Prostate gland (tissue), 2 donors: ENCODE results near the gene CNOT8. TPM values are rescaled to one million over a fixed set of nuclear protein-coding genes. Genes with fewer than 3 reads are reported as not detected.

ENCODE experiments used
- DNase-seq: peaks from one replicate; pipeline ENCODE4 v3.0.0-alpha.2; 2019; ENCODE audit warnings: low spot score
- H3K27ac ChIP-seq, 2 donors: fragments of 200-600 bp; sonication (generic); 2 replicates each; pipeline ENCODE4 v1.5.1; 2017 to 2019
- H3K27me3 ChIP-seq: fragments of 200-600 bp; sonication (generic); replicated peaks from 2 replicates; pipeline ENCODE4 v1.5.1; 2019; ENCODE audit not compliant: insufficient read depth
- H3K36me3 ChIP-seq, 2 donors: fragments of 200-600 bp; sonication (generic); 1 replicate in 1 of 2; 2 replicates in 1 of 2; pipeline versions ENCODE4 v1.5.1 to v1.8.1; 2017 to 2019
- H3K4me1 ChIP-seq: fragments of 200-600 bp; sonication (generic); replicated peaks from 2 replicates; pipeline ENCODE4 v1.5.1; 2019
- H3K4me3 ChIP-seq, 2 donors: fragments of 200-600 bp; sonication (generic); 2 replicates each; pipeline ENCODE4 v1.5.1; 2017 to 2019
- H3K9me3 ChIP-seq: fragments of 200-600 bp; sonication (generic); 2 replicates; pipeline ENCODE4 v1.5.1; 2017
- CTCF ChIP-seq, 4 experiments: fragments of 200-600 bp in 2 of 4; fragments of 450-650 bp in 2 of 4; sonication (generic) in 2 of 4; IDR thresholded peaks; 1 replicate in 3 of 4; 2 replicates in 1 of 4; pipeline ENCODE4 v1.5.1; 2016 to 2019; ENCODE audit warnings: antibody characterized with exemption in 4 of 4, mild to moderate bottlenecking in 2 of 4, moderate library complexity in 2 of 4
- POLR2A ChIP-seq: fragments of 450-650 bp; IDR thresholded peaks from one replicate; pipeline ENCODE4 v1.6.1; 2016; ENCODE audit warnings: antibody characterized with exemption, mild to moderate bottlenecking
- POLR2AphosphoS5 ChIP-seq: sonication (generic); formaldehyde crosslinking; IDR thresholded peaks from one replicate; pipeline ENCODE4 v1.6.1; 2017; ENCODE audit warnings: antibody characterized with exemption
- WGBS: methylation state at CpG from one replicate; pipeline ENCODE4 v1.1.5; 2018; 5-methylcytosine and 5-hydroxymethylcytosine counted together
- intact Hi-C: fragments of 100-400 bp; cut with DNase I; formaldehyde crosslinking; loops from one replicate; pipeline ENCODE4 v1.14.2; 2022
- total RNA-seq, 2 donors: library from RNA; depleted of rRNA; stranded (reverse); fragments of >200 nt; gene quantifications; one replicate each; pipeline ENCODE4 v1.1.0, GENCODE V29; 2016

CNOT8 gene
- total RNA-seq, 2 donors from 2014 or later = 46.3 to 95.2 TPM

DNA sequence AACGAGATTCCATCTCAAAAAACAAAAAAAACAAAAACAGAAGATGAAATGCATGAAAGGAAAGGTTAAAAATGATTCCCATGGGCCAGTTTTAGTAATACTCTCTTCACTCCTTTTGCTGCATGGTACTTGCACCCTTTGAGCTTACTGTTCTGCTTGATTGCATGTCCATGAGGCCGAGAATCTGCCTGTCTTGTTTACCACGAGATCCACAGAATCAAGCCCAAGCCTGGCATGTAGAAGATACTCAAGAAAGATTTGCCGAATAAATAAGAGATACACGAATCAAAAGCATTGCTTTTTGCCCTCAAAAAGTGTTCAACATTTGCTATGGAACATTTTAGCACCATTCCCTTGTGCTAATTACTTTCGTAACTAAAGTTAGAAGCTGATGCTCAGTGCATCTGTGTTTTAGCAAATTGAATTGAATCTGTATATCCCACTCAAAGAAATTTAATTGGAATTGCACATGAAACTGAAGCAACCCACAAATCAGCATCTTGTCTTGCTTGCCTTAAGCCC lies 9.1 kb upstream of the CNOT8 start:
- H3K27ac ChIP-seq = peak overlapping the region; percentile 73 to 79

GRCh38 chr5:154849791-154850201 lies 8.6 kb upstream of the CNOT8 start:
- H3K4me1 ChIP-seq = no peaks in the 10 kb centered on the region
- 13% methylated on average over 2 of the region's 2 CpGs for WGBS
- no peak for DNase-seq
- TF ChIP-seq POLR2AphosphoS5 = no peak
- TF ChIP-seq CTCF (IDR thresholded peaks at IDR 0.05) = no peak
- TF ChIP-seq POLR2A = no peak
- peak overlapping the region; percentile 36 to 38 for H3K4me3 ChIP-seq
- H3K36me3 ChIP-seq = no peaks in the 10 kb centered on the region
- no peaks in the 10 kb centered on the region for H3K27me3 ChIP-seq
- intact Hi-C loops = loop anchor here (10.0 kb wide), 1 partner anchor 165 kb away; no protein-coding TSS in a partner anchor
- H3K9me3 ChIP-seq = no peaks in the 10 kb centered on the region
- H3K27ac ChIP-seq = peak overlapping the region; percentile 73 to 79

More for the DNA sequence above, 9.1 kb upstream of the CNOT8 start:
- no peaks in the 10 kb centered on the region for H3K9me3 ChIP-seq
- WGBS = 50% methylated on average over 6 of the region's 6 CpGs
- H3K27me3 ChIP-seq = no peaks in the 10 kb centered on the region
- no peaks in the 10 kb centered on the region for H3K36me3 ChIP-seq
- TF ChIP-seq CTCF (IDR thresholded peaks at IDR 0.05) (no peak), POLR2AphosphoS5 (no peak), POLR2A (no peak)
- intact Hi-C loops = no loop called here
- H3K4me1 ChIP-seq = no peaks in the 10 kb centered on the region
- H3K4me3 ChIP-seq = peak overlapping the region; percentile 36 to 38
- DNase-seq = no peak

DNA sequence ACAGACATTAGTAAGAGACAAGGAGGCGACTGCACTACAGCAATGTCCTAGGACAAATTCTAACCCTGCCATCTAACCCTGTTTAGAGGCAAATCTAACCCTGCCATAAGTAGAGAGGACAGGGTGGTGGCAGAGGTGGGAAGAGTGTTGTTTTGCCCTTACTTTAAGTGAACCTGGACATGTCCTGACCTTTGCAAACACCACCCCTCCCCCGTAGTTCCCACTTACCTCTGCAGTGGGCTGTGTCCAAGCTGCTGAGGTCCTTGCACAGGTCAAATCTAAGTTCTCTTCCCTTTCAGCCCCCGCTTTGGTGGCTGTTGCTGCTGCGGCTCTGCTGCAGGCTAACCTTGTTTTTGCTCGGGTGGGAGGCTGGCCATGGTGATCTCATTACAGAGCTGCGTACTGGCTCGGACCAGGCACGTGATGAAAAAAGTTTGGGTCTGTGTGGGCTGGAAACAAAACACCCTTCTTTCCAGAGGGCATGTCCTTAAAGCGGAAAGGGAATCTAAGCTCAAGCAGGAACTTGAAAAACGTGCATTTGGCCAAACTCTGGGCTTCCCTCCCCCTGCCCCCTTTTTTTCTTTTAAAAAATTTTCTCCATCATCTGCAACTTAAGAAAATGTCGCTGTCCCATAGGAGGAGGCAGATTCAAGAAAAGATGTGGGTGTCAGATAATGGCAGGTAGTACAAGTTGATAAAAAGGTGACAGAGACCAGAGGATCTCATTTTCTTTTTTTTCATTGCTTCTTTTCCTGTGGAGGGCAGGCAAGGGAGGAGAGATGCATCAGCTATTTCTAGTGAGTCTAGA lies 8.0 kb upstream of the CNOT8 start, which contains the start of gene FAXDC2:
Gene FAXDC2, minus strand, starts transcription at position 349 of the 808 bp plus-strand sequence. CDS start 12,425 bp downstream, outside the sequence.
- intact Hi-C loops = loop anchor here (10.0 kb wide), 1 partner anchor 166 kb away; no protein-coding TSS in a partner anchor
- TF ChIP-seq CTCF (IDR thresholded peaks at IDR 0.05) (no peak), POLR2AphosphoS5 (peak; percentile 78), POLR2A (peak; percentile 51)
- DNase-seq = peak; percentile 71
- 7% methylated on average over 11 of the region's 11 CpGs for WGBS
- no peaks in the 10 kb centered on the region for H3K4me1 ChIP-seq
- no peaks in the 10 kb centered on the region for H3K9me3 ChIP-seq
- peak within 1 kb of the TSS; percentile 36 to 38 for H3K4me3 ChIP-seq
- H3K27me3 ChIP-seq = no peaks in the 10 kb centered on the region
- peak within 1 kb of the TSS; percentile 73 to 79 for H3K27ac ChIP-seq
- no peaks in the 10 kb centered on the region for H3K36me3 ChIP-seq

DNA sequence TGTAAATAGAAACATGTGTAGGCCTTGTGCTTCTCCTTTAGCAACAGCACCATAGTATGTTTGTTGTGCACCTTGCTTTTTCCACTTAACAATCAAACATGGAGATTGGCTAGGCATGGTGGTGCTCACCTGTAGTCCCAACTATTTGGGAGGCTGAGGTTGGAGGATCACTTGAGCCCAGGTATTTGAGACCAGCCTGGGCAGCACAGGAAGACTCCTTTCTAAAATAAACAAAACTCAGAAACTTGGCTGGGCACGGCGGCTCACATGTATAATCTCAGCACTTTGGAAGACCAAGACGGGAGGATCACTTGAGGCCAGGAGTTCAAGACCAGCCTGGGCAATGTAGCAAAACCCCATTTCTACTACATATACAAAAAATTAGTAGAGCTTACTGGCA lies 7.1 kb upstream of the CNOT8 start:
- WGBS = 86% methylated on average over 3 of the region's 3 CpGs
- Histone ChIP-seq H3K27me3 (no peaks in the 10 kb centered on the region), H3K4me1 (no peaks in the 10 kb centered on the region), H3K4me3 (no peak overlapping the region), H3K27ac (peak overlapping the region; percentile 73 to 79), H3K9me3 (no peaks in the 10 kb centered on the region), H3K36me3 (no peaks in the 10 kb centered on the region)
- TF ChIP-seq POLR2A = no peak
- TF ChIP-seq CTCF (IDR thresholded peaks at IDR 0.05) = no peak
- no peak for TF ChIP-seq POLR2AphosphoS5
- DNase-seq = no peak
- intact Hi-C loops = loop anchor here (10.0 kb wide), 1 partner anchor 167 kb away; no protein-coding TSS in a partner anchor
